ENCODE data around the gene SLC5A6.

The SLC5A6 gene

GRCh38 chr2:27216416-27217137 is 4.5 kb upstream of the SLC5A6 start:
- H3K79me2 ChIP-seq (ENCODE audit: control insufficient read depth, insufficient read depth, low read length, poor library complexity) = peaks cover 11% of the 10 kb centered on the region
- peak overlapping the region; percentile 4 for H3K27ac ChIP-seq (ENCODE audit: low read depth, low read length)
- no CpG with 5 or more reads among the region's 13 CpGs for WGBS (ENCODE audit: extremely low coverage, insufficient coverage, insufficient read length)
- H2BK5ac ChIP-seq (ENCODE audit: low read depth, low read length, poor library complexity) = no peak overlapping the region
- H3K4ac ChIP-seq (ENCODE audit: low read depth, low read length) = peak overlapping the region; percentile 46
- peaks cover 15% of the 10 kb centered on the region for H3K79me1 ChIP-seq (ENCODE audit: low read length)
- no peak overlapping the region for H3K23ac ChIP-seq (ENCODE audit: low read length)
- H3K14ac ChIP-seq (ENCODE audit: low read length) = peak overlapping the region; percentile 20
- no peak overlapping the region for H3K18ac ChIP-seq (ENCODE audit: low read length)
- no peak overlapping the region for H2BK12ac ChIP-seq (ENCODE audit: low read length)
- H3K4me1 ChIP-seq (ENCODE audit: control insufficient read depth in 1 of 2, insufficient read depth in 2 of 2, low read length in 2 of 2) = peaks cover 6 to 10% of the 10 kb centered on the region in 2 experiments
- no peak overlapping the region for H2AK5ac ChIP-seq (ENCODE audit: low read length)
- DNase-seq = peak in 1 of 2 donors; percentile 57
- peak overlapping the region; percentile 59 for H4K8ac ChIP-seq (ENCODE audit: low read depth, low read length)
- H2AFZ ChIP-seq (ENCODE audit: insufficient read depth, low read length, poor library complexity) = peak overlapping the region; percentile 75
- H3K27me3 ChIP-seq (ENCODE audit: insufficient read depth, low read length) = no peaks in the 10 kb centered on the region
- H3K9me3 ChIP-seq (ENCODE audit: insufficient read depth, low read depth, low read length) = no peaks in the 10 kb centered on the region
- H3K9ac ChIP-seq (ENCODE audit: low read length) = no peak overlapping the region
- H4K91ac ChIP-seq (ENCODE audit: low read depth, low read length) = peak overlapping the region; percentile 36
- H3K36me3 ChIP-seq (ENCODE audit: control insufficient read depth in 1 of 2, insufficient read depth in 2 of 2, low read length in 2 of 2) = peaks cover 8 to 17% of the 10 kb centered on the region in 2 experiments
- no peak overlapping the region for H3K4me3 ChIP-seq (ENCODE audit: low read depth, low read length)
- peak overlapping the region; percentile 88 for H4K12ac ChIP-seq (ENCODE audit: low read depth, low read length)
- peak overlapping the region; percentile 45 for H2BK120ac ChIP-seq (ENCODE audit: insufficient read depth, low read length, poor library complexity)
- peak overlapping the region; percentile 69 for H3K4me2 ChIP-seq (ENCODE audit: low read length)

DNA sequence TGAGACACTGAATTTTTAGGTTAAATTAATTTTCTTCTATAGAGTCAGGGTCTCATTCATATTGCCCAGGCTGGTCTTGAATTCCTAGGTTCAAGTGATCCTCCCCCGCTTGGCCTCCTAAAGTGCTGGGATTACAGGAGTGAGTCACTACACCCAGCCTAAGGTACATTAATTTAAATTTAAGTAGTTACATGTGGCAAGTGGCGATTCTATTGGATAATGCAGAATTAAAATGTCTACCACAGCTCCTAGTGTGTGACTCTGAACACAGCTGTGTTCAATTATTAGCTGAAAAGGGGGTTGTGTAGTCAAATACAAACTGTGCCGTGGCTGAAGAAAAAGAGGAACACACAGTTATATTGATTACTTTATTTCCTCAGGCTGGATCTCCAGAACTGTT is 2.9 kb upstream of the SLC5A6 start:
- Histone ChIP-seq H3K36me3 (ENCODE audit: control insufficient read depth in 1 of 2, insufficient read depth in 2 of 2, low read length in 2 of 2) (peaks cover 2 to 8% of the 10 kb centered on the region in 2 experiments), H2BK12ac (ENCODE audit: low read length) (no peak overlapping the region), H3K18ac (ENCODE audit: low read length) (no peak overlapping the region), H3K4me3 (ENCODE audit: low read depth, low read length) (no peak overlapping the region), H3K4me2 (ENCODE audit: low read length) (no peak overlapping the region), H3K9ac (ENCODE audit: low read length) (no peak overlapping the region), H4K91ac (ENCODE audit: low read depth, low read length) (no peak overlapping the region), H4K12ac (ENCODE audit: low read depth, low read length) (no peak overlapping the region), H3K4me1 (ENCODE audit: control insufficient read depth in 1 of 2, insufficient read depth in 2 of 2, low read length in 2 of 2) (peaks cover 6 to 10% of the 10 kb centered on the region in 2 experiments), H3K27ac (ENCODE audit: low read depth, low read length) (no peak overlapping the region), H3K79me1 (ENCODE audit: low read length) (peaks cover 24% of the 10 kb centered on the region), H3K9me3 (ENCODE audit: insufficient read depth, low read depth, low read length) (no peaks in the 10 kb centered on the region), H2BK5ac (ENCODE audit: low read depth, low read length, poor library complexity) (no peak overlapping the region), H2BK120ac (ENCODE audit: insufficient read depth, low read length, poor library complexity) (no peak overlapping the region), H3K23ac (ENCODE audit: low read length) (no peak overlapping the region), H3K27me3 (ENCODE audit: insufficient read depth, low read length) (no peaks in the 10 kb centered on the region), H3K14ac (ENCODE audit: low read length) (no peak overlapping the region), H3K4ac (ENCODE audit: low read depth, low read length) (no peak overlapping the region), H2AFZ (ENCODE audit: insufficient read depth, low read length, poor library complexity) (no peak overlapping the region), H2AK5ac (ENCODE audit: low read length) (no peak overlapping the region), H4K8ac (ENCODE audit: low read depth, low read length) (no peak overlapping the region), H3K79me2 (ENCODE audit: control insufficient read depth, insufficient read depth, low read length, poor library complexity) (peaks cover 16% of the 10 kb centered on the region)
- no CpG with 5 or more reads among the region's 3 CpGs for WGBS (ENCODE audit: extremely low coverage, insufficient coverage, insufficient read length)
- DNase-seq = no peak

DNA sequence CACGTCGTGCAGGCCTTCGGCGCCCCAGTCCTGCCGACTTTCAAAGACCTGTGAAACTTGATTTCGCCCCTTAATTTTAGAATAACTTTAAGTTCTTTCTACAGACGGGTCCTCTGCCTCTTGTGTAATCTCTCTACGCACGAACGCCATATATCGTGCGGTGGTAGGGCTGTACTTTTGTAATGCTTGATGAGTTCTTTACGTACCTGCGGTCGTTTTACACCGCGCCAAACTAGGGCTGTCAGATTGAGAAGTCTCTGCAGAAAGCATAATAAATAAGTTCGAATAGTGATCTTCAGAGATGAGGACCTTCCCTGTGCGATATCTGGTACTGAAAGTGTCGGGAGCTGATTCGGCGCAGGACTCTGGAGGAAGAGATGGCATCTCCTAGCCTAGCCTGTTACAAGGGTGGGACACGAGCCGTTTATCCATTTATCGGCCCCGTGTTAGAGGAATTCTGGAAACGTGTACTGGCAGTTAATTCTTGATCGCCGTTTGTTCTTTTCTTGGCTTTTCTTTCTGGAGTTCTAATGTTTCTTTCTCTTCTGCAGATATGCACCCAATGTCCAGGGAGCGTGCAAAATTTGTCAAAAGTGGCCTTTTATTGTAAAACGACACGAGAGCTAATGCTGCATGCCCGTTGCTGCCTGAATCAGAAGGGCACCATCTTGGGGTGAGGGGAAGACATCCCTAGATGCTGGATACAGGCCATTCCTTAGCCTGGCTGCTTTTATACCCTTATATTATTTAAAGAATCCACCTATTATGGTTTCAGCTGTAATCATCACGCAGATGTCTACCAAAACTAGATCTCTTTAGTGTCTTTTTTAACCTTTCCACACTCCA is 781 bp upstream of the SLC5A6 start:
- Histone ChIP-seq H2BK5ac (ENCODE audit: low read depth, low read length, poor library complexity) (peak overlapping the region; percentile 92), H3K9ac (ENCODE audit: low read length) (peak overlapping the region; percentile 99), H2AK5ac (ENCODE audit: low read length) (no peak overlapping the region), H3K27me3 (ENCODE audit: insufficient read depth, low read length) (no peaks in the 10 kb centered on the region), H2BK120ac (ENCODE audit: insufficient read depth, low read length, poor library complexity) (peak overlapping the region; percentile 93), H3K14ac (ENCODE audit: low read length) (peak overlapping the region; percentile 96), H3K23ac (ENCODE audit: low read length) (no peak overlapping the region), H3K79me2 (ENCODE audit: control insufficient read depth, insufficient read depth, low read length, poor library complexity) (peaks cover 20% of the 10 kb centered on the region), H2BK12ac (ENCODE audit: low read length) (no peak overlapping the region), H4K91ac (ENCODE audit: low read depth, low read length) (peak overlapping the region; percentile 90), H4K12ac (ENCODE audit: low read depth, low read length) (peak overlapping the region; percentile 99), H4K8ac (ENCODE audit: low read depth, low read length) (peak overlapping the region; percentile 99), H3K4me3 (ENCODE audit: low read depth, low read length) (peak overlapping the region; percentile 93), H3K18ac (ENCODE audit: low read length) (peak overlapping the region; percentile 97), H3K4ac (ENCODE audit: low read depth, low read length) (peak overlapping the region; percentile 68), H3K9me3 (ENCODE audit: insufficient read depth, low read depth, low read length) (no peaks in the 10 kb centered on the region), H3K36me3 (ENCODE audit: control insufficient read depth in 1 of 2, insufficient read depth in 2 of 2, low read length in 2 of 2) (peaks cover 6 to 9% of the 10 kb centered on the region in 2 experiments), H3K4me2 (ENCODE audit: low read length) (peak overlapping the region; percentile 64), H2AFZ (ENCODE audit: insufficient read depth, low read length, poor library complexity) (peak overlapping the region; percentile 90), H3K27ac (ENCODE audit: low read depth, low read length) (peak overlapping the region; percentile 96), H3K4me1 (ENCODE audit: control insufficient read depth in 1 of 2, insufficient read depth in 2 of 2, low read length in 2 of 2) (peaks cover 18 to 23% of the 10 kb centered on the region in 2 experiments), H3K79me1 (ENCODE audit: low read length) (peaks cover 36% of the 10 kb centered on the region)
- WGBS (ENCODE audit: extremely low coverage, insufficient coverage, insufficient read length) = no CpG with 5 or more reads among the region's 34 CpGs
- DNase-seq = peak; percentile 29 to 64

GRCh38 chr2:27211241-27211942 is 676 bp downstream of the SLC5A6 start:
- no CpG with 5 or more reads among the region's 48 CpGs for WGBS (ENCODE audit: extremely low coverage, insufficient coverage, insufficient read length)
- Histone ChIP-seq H2BK5ac (ENCODE audit: low read depth, low read length, poor library complexity) (peak overlapping the region; percentile 7), H3K36me3 (ENCODE audit: control insufficient read depth in 1 of 2, insufficient read depth in 2 of 2, low read length in 2 of 2) (peaks cover 18 to 23% of the 10 kb centered on the region in 2 experiments)

More at GRCh38 chr2:27211241-27211942, 676 bp downstream of the SLC5A6 start:
- peaks cover 14 to 28% of the 10 kb centered on the region in 2 experiments for H3K4me1 ChIP-seq (ENCODE audit: control insufficient read depth in 1 of 2, insufficient read depth in 2 of 2, low read length in 2 of 2)
- no peak overlapping the region for H2BK12ac ChIP-seq (ENCODE audit: low read length)
- H3K4ac ChIP-seq (ENCODE audit: low read depth, low read length) = peak overlapping the region; percentile 80
- peak overlapping the region; percentile 4 for H2BK120ac ChIP-seq (ENCODE audit: insufficient read depth, low read length, poor library complexity)
- peak overlapping the region; percentile 92 for H3K9ac ChIP-seq (ENCODE audit: low read length)
- H3K4me2 ChIP-seq (ENCODE audit: low read length) = peak overlapping the region; percentile 84
- H3K14ac ChIP-seq (ENCODE audit: low read length) = peak overlapping the region; percentile 34
- H2AFZ ChIP-seq (ENCODE audit: insufficient read depth, low read length, poor library complexity) = peak overlapping the region; percentile 24
- H4K8ac ChIP-seq (ENCODE audit: low read depth, low read length) = peak overlapping the region; percentile 51
- no peaks in the 10 kb centered on the region for H3K9me3 ChIP-seq (ENCODE audit: insufficient read depth, low read depth, low read length)
- peak overlapping the region; percentile 85 for H3K27ac ChIP-seq (ENCODE audit: low read depth, low read length)
- peak overlapping the region; percentile 91 for H3K18ac ChIP-seq (ENCODE audit: low read length)
- H4K12ac ChIP-seq (ENCODE audit: low read depth, low read length) = no peak overlapping the region
- no peaks in the 10 kb centered on the region for H3K27me3 ChIP-seq (ENCODE audit: insufficient read depth, low read length)
- peak; percentile 72 to 74 for DNase-seq
- peaks cover 33% of the 10 kb centered on the region for H3K79me1 ChIP-seq (ENCODE audit: low read length)
- H3K4me3 ChIP-seq (ENCODE audit: low read depth, low read length) = peak overlapping the region; percentile 76
- peak overlapping the region; percentile 37 for H4K91ac ChIP-seq (ENCODE audit: low read depth, low read length)
- H3K79me2 ChIP-seq (ENCODE audit: control insufficient read depth, insufficient read depth, low read length, poor library complexity) = peaks cover 14% of the 10 kb centered on the region
- H3K23ac ChIP-seq (ENCODE audit: low read length) = no peak overlapping the region
- H2AK5ac ChIP-seq (ENCODE audit: low read length) = peak overlapping the region; percentile 65
